Stimulated activated CD4-positive, alpha-beta T cell treated with anti-CD3 and anti-CD28 coated beads, Interleukin-4, amount 100 ng/mL, for 4 hours (primary cell): ENCODE measurements around the gene FAM53A.
"Not testable (repeated sequence)": the region's sequence is repeated elsewhere in the genome, so short reads cannot be mapped to it uniquely, and the experiment has no call there.

Source experiments
- DNase-seq, 2 experiments: peaks; one replicate each; pipeline ENCODE4 v3.0.0-alpha.2; 2020

The FAM53A gene

DNA sequence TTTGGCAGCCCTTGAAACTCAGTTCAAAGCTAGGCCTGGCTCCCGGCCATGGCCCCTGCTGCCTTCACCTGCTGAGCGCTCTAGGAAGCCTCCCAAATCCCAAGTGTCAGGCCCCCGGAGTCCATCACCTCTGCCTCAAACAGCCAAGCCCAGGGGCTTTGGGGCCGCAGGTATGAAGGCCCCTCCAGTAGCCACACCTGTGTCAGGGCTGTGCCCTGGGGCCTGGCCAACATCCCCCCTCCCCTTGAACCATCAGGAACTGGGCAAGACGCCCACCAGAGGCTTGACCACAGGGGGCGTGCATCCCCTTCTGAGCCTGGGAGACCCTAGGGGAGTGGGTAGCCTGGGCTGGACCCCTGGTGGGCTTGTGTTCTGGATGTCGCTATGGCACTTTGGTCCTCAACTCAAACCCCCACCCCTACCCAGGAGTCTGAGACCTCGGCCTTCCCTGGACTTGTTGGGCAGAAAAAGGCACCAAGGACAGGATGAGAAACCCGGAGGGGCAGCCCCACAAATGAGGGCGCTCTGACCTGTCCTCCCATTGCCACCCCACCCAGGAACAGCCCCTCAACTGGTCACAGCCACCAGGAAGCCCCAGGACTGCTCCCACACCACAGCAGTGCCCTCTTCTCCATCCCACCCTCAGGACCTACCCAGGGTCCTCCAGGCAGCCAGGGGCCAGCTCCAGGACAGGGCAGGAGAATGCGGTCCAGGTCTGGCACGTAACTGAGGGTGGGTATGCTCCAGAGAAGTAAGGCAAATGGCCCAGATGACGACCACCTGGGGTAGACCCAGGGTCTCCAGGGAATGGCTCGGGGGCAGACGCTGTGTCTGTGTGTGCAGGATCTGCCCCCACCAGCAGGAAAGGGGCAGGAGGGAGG is 32.2 kb upstream of the FAM53A start:
- no peak for DNase-seq

DNA sequence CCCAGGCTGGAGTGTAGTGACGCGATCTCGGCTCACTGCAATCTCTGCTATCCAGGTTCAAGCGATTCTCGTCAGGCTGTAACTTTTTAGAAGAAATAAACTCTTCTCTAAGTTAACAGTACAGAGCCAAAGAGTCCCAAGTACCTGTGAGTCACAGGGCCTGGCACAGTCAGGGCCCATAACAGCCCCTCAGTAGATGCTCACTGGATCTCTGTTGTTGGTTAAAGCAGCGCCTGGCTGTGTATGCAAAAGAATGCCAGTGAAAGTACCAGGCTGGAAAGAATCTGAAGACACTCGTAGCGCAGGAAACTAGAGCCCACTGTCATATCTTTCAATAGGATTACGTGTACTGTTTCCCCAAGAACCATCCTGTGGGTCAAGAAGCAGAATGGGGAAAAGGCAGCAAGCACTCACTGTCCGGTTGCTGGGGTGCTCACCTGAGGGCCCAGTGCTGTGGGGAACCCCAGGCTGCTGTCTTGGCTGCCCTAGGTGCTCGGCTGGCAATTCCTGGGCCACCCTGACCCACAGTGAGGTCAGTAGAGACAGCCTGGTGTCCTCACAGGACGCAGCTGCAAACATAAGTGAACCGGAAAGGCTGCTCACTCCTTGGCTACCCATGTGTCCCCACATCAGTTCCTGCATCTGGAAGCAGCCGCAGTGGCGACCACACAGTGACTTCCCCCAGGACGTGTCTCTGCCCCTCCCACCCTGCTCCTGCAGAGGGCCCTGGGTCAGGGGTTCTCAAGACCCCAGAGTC is 31.1 kb upstream of the FAM53A start:
- no peak for DNase-seq

DNA sequence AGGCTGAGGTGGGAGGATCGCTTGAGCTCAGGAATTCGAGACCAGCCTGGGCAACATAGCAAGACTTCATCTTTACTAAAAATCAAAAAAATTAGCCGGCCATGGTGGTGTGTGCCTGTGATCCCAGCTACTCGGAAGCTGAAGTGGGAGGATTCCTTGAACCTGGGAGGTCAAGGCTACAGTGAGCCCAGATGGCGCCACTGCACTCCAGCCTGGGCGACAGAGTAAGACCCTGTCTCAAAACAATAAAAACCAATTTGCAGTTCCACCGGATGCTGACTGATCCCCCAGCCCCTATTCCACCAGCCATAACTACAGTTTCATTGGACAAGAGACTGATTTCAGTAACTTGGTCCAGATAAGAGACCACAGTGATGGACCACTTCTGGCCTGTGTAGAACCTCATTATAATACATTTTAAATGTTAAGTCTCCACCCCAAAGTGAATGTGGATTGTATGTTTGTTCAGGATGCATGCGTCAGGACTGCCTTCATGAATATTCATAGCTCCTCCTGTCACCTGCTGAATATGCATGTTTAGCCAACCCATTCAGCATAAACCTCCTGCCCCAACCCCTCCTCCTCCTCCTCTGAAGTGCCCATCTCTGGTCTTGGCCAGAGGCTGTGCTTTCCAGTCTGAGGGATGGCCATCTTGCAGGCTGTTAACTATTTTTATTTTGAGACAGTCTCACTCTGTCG is 30.3 kb upstream of the FAM53A start:
- no peak for DNase-seq

DNA sequence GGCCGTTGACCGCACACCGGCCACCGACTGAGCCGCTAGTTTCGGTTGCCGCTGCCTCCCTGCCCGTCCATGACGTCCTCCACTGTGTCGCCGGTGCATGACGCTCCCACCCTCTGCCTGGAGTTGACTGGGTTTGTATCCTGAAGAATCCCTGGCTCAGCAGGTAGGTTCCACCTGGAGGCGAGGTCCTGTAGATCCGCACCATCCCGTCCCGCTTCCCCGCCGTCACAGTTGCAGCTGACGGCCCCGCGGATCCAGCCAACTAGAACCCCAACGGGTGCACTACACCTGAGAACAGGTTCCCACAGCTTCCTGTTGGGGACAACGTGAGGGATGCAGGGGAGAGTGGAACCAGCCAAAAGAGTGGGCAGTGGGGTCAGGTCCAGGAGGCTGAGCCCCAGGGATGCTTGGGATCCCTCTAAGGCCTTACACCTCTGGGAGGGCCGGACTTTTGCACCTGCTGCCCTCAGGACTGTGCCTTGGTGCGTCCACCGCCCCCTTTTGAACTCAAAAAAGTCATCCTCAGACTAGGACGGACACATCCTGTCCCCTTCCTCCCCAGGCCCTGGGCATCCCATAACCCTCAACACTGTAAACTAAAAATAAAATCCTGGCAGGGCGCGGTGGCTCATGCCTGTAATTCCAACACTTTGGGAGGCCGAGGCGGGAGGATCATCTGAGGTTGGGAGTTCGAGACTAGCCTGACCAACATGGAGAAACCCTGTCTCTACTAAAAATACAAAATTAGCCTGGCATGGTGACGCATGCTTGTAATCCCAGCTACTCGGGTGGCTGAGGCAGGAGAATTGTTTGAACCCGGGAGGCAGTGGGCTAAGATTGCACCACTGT is 29.1 kb upstream of the FAM53A start:
- DNase-seq, result no peak

DNA sequence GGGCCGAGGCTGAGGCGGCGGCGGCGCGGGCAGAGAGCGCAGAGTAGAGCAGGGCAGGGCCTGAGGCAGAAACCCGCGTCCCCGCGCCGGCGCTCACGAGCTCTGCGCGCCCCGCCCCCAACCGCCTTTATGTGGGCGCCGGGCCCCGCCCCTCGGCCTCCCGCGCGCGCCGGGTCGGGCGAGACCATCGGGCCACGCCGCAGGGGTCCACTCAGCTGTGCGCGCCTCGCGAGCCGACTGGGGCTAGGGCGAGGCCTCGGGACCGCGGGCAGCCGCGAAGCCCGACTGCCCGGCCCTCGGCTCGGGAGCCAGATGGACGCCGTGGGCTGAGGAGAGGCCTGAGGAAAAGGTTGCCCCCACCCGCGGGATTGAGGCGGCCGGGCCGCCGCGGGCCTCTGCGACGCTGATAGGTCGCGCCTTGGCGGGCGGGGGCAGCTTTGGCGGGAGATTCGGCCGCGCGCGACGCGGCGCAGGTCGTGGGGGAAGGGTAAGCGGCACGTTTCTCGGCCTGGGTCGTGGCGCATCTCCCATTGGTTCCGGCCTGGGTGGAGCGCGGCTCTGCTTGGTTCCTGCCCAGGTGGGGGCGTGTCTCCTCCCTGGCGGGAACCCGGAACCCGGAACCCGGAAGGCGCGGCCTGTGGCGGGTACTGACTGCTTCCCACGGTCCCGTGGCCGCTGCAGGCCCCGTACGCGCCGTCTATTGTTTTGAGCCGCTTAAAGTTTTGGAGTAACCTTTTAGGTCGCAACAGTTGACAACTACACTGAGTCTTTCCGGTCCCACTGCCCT is 28.3 kb upstream of the FAM53A start, which contains the start of gene SLBP:
TSS of gene SLBP (minus strand) at position 104 of the 787 bp plus-strand sequence. CDS start 131 bp downstream, outside the sequence.
- DNase-seq, result peak; percentile 98

DNA sequence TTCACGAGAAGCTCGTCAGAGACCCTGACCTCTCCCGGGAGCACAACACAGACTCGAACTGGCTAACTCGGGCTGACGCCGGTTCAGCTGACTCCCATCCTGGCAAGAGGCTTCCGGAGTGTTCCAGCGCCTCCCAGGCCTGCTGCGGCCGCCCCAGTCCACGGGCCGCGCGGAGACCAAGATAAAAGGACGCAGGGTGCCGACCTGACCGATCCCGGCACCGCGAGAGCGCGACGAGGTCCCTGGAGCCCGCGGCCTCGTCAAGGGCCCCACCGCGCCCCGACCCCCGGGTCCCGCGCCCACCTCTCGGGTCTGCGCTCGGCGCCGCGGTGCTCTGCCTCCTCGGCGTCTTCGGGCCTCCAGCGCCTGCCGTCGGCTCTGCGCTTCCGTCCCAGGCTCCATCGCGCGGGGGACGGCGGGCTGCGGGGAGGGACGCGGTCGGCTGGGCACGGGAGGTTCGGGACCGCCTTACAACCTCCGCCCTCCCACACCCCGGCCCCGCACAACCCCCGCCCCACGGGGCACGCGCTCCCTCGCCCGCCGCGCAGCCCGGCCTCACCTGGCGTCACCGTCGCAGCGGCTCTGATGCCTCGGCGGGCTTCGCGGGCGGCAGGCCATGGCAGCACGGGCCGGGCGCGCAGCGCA is 27.6 kb upstream of the FAM53A start:
- peak in 1 of 2 experiments; percentile 28 for DNase-seq

DNA sequence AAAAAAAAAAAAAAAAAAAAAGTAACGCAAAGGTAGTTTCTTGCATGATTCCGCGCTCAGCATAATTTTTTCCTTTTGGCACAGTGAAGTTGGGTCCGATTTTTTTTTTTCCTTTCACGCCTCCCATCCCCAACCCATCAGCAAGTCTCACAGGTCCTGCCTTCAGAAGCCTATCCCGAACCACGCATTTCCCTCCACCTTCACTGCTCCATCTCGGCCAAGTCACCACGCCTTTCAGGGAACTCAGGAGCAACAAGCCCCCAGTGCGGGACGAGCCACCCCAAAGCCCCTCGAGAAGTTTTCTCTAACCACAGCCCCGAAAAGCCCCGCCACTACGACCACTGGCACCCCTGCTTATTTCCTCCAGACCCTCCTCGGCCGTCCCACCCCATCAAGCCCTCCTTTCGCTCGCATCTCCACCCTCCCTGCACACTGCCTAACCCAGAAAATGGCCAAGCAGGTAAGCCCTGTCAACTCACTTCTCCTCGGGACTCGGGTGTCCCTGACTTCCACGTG is 27.0 kb upstream of the FAM53A start:
- no peak for DNase-seq

DNA sequence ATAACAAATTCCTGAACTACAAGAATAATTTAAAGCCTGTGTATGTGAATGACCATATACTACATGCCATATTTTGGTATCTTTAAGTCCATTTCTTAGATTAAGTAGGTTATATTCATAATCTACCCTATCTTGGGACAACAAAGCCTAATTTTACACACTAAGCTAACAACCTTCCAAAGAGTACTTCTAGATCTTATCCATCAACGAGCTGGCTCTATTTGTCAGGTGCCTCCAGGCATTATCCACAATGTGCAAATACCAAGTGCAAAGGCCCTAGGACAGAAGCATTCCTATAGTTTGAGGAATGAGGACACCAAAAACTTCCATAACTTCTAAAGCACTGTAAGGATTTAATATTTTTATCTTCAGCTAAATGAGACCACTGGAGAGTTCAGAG is 24.5 kb upstream of the FAM53A start:
- no peak for DNase-seq

DNA sequence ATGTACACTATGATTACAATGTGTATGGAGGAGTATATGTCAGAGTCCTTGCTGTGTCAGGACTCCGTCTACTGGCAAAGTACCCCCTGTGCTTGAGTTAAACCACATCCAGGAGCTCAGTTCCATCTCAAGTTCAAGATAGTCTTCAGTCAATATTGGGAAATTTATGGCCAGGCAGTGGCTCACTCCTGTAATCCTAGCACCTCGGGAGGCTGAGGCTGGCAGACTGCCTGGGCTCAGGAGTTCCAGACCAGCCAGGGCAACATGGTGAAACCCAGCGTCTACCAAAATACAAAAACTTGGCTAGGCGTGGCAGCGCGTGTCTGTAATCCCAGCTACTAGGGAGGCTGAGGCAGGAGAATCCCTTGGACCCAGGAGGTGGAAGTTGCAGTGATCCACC is 22.2 kb upstream of the FAM53A start:
- no peak for DNase-seq

DNA sequence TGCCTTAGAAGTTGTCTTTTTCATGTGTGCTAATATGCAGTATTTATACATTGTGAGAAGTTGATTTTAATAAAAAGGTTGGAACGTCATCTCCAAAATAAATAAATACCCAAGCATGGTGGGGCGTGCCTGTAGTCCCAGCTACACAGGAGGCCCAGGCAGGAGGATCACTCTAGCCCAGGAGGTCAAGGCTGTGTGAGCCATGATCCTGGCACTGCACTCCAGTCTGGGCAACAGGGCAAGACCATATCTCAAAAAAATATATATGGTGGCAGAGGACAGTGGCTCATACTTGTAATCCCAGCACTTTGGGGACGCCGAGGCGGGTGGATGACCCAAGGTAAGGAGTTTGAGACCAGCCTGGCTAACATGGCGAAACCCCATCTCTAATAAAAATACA is 21.6 kb upstream of the FAM53A start:
- no peak for DNase-seq

DNA sequence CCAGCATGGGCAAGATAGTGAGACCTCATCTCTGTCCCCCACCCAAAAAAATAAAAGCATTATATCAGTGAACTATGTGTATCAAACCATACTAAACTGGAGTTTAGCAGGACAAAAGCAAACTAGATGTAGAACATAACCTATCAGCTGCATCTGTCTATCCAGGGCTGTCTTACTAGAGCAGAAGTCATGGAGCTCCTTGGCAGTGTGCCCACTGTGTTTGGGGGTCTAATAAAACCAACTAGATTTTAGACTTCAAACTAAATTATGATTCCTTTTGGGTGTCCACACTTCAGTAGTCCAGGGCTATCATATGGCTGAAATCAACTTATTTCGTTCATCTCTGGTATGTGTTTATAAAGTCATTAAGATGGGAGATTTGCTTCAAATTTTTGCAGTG is 19.8 kb upstream of the FAM53A start:
- no peak for DNase-seq

DNA sequence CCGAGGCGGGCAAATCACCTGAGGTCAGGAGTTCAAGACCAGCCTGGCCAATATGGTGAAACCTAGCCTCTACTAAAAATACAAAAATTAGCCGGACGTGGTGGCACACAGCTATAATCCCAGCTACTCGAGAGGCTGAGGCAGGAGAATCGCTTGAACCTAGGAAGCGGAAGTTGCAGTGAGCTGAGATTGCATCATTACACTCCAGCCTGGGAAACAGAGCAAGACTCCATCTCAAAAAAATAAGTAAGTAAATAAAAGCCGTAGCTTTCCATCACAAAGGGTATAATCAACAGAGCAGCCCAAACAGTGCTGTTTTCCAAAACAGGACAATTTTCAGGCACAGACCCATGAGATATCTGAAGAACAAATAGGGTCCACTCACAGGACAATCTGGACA is 17.6 kb upstream of the FAM53A start:
- DNase-seq, result not testable (repeated sequence)

DNA sequence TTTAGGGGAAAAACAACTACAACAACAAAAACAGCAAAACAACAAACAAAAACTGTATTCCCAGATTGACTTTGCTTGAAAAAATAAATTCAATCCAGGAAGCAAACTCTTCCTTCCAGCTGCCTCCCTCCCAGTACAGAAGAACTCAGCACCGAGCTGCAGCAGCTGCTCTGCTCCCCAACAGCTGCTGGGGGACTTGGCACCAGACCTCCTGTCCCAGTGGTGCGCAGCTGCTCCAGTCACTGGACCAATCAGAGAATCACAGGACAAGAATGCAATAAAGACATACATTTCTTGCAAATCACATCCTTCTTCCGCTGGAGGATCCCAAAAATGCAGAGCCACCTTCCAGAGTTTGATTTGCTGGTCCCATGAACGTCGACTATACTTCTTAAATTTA is 11.8 kb upstream of the FAM53A start:
- DNase-seq, result no peak

DNA sequence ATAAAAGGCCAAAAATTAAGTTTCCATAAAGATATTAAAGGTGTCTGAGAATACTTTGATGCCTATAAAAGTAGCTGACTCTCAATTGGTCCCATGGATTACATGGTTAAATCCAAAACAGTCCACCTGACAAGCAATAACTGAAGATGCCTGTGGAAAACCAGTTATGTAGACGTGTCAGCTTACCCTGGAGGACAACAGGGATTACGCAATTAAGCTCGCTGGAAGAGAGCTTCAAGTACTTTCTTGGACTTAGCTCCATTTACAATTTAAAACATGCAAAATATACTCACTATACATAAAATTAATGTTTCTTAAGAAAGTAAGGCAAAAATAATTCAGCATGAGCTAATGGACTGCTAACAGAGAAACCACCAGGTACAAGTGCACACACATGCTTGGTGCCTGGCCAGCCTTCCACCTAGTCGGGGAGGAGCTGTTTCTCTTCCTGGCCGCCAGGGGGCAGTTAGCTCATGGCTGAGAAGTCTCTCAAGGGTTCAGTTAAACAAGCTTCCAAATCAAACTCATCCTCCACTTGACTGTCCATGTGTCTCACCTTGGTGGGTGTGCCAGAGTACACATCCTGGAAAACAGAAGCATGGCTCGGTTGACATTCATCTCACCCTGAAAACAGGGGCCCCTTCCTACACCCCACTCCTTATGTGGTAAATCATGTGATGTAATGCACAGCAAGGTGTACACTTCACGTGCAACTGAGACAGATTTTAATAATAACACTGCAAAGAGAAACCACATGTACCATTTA is 9.2 kb upstream of the FAM53A start:
- peak; percentile 67 to 69 for DNase-seq

DNA sequence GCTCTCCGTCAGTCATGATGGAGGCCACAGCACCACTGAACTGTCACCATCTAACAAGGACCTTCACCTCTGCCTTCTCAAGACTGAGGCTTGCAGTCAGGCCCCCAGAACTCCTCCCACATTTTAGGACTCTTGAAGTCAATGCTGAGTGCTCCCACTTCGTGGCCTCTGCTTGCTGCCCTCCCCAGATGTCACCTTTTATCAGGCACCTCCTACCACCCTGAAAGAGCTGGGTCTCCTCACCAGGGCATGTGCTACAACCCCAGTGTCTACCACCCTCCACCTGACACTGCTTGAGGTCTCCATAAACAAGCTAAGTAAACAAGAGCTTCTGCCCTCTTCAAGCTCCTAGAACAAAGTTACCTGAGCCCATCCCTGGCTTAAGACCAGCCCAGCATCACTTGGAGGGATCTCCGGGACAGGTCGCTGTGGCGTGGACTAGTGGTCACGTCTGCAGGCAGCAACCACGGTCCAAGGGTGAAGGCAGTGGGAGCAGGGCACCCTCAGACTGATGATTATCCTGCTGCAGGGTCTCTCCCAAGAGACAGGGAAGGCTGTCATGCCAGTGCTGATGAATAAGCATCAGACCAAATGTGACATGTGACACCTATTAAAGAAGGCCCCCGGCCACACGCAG is 7.7 kb upstream of the FAM53A start:
- DNase-seq, result no peak

DNA sequence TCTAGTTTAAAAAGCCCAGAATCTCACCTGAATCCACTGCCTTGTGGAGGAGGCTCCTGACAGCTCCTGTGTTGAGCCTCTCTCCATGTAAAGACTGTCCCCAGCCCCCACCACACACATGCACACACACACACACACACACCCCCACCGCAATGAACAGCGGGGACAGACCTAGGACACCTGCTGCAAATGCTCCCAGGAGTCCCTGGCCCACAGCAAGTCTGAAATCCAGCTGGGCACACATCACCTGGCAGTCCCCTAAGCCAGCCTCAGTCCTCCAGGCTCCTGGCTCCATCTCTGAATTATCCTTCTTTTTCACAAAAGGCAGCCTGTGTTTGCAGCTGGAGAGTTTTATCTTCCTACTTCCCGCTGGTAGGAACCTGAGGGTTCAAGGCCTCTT is 6.6 kb upstream of the FAM53A start:
- DNase-seq, result no peak

DNA sequence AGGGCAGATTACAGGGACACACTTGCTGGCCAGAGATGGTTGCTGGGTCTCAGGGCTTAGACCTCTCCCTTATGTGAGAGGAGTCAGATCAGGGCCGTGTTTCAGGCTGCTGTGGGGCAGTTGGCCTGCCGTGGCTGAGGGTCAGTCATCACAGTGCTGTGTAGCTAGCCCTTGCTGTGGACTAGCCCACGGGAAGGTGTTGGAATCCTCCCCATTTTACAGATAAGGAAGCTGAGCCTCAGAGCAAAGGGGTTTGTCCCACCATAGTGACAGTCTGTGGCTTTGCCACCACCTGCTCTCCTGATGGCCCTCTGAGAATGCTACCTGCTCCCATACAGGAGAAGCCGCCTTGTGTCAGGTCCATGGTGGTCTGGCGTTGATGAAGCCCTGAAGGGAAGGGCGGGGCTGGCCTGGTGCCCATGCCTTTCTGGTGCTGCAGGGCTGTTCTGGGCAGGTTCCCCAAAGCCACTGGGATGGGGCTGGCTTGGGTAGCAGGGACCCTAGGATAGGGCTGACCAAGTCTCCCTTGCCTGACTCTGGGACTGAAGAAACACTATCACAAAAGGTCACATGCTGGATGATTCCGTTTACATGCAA is 2.4 kb upstream of the FAM53A start:
- no peak for DNase-seq

DNA sequence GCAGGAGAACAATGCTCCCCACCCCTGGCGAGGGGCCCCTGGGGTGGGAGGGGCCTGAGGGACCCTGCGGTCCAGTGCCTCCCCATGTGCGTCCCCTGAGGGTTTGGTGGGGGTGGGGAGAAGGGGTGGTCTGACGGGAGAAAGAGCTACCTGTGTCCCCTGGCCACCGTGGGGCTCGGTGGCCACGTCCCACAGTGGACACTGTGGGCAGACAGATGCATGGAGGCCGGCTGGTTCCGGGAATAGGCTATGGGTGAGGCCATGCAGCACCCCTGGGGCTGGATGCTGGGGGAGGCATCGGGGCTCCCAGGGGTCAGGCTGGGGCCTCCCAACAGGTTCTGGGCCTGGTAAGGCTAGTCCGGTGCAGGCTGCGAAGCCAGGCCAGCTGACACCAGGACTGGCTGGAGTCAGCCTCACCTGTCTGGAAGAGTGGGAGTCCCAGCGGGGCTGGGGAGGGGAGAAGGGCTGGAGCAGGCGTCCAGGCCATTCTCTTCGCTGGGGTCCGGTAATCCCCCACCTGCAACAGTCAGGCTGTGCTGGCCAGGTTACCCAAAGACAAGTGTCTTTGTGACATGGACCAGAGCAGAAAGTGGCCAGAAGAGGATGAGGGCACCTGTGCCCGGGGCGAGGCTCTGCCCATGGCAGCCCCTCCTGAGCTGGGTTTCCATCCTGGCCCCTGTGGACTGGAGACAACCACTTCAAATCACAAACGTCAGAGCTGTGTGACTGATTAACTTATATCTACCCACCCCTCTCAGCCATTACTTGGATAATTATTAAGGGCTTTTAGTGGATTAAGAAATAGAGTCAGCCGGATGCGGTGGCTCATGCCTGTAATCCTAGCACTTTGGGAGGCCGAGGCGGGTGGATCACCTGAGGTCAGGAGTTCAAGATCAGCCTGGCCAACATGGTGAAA is 1.4 kb upstream of the FAM53A start:
- no peak for DNase-seq
